ENCODE measurements around the gene MUC5B. TPM values are rescaled to one million over a fixed set of nuclear protein-coding genes. Genes with fewer than 3 reads are reported as not detected.

The MUC5B gene
- total RNA-seq, 1 experiment from 2014 or later, result 1.6 TPM

DNA sequence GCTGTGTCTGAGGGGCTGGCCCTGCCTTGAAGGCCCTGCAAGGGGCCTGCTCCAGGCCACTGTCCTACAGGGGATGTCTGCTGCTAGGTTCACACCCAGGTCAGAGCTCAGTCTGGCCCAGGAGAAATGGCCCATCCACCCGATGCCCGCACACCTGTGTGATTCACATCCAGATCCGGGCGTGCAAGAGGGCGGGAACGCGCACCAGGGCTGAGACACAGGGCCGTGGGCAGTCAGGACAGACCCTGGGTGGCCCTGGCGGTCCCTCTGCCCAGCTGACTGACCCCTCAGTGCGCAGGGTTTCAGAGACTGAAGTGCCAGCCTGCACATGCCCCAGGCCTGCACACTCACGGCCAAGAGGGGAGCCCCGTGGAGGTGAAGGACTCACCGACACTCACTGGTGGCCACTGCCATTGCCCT is 79.2 kb downstream of the MUC5B start:
- no peaks in the 10 kb centered on the region for H3K36me3 Mint-ChIP-seq
- ATAC-seq (no peak), DNase-seq (ENCODE audit: low spot score) (no peak)
- CTCF ChIA-PET, result interaction anchor here (1.0 to 1.5 kb wide), 4 partner anchors 9 to 245 kb away, joined by 3 to 4 read pairs (median 4); no protein-coding TSS in a partner anchor
- no peak overlapping the region for H3K4me3 Mint-ChIP-seq
- no peak overlapping the region for H3K27ac Mint-ChIP-seq
- no peak for TF ChIP-seq ELF4 (CRISPR knock-in tag; IDR thresholded peaks at IDR 0.05; ENCODE audit: low read depth)
- TF ChIP-seq CREB1 (CRISPR knock-in tag; IDR thresholded peaks at IDR 0.05), result no peak
- no peaks in the 10 kb centered on the region for H3K9me3 Mint-ChIP-seq
- H3K27me3 Mint-ChIP-seq (ENCODE audit: low read depth), result no peaks in the 10 kb centered on the region
- peaks cover 22% of the 10 kb centered on the region for H3K4me1 Mint-ChIP-seq
- POLR2A ChIA-PET, result no interaction called here

DNA sequence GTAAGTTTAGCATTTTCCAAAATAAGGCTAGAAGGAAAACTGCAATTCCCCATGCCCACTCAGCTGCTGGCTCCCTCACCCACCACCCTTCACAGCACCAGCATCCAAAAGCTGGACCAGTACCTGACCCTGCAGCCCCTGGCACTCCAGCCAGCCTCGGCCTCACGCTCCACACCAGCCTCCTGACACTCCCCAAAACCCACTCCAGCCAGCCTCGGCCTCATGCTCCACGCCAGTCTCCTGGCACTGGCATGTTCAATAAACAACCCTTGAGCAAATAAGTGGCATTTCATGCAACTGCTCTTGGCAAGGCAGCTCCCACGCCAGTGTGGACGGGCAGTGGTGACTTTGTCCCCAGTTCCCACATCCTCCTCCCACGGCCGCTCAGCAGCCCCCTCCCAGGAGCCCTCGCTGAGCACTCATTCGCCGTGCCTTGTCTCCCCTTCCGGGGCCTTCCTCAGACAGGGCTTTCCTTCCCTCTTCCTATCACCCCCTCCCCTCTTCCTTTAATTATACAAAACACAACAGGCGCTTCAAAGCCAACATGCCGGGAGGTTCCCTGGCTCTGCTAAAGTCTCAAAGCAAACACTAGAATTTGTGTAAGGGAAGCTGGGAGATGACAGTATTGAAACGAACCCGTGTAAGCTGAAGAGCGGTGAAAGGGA is 79.7 kb downstream of the MUC5B start:
- Mint-ChIP-seq H3K36me3 (no peaks in the 10 kb centered on the region), H3K9me3 (no peaks in the 10 kb centered on the region), H3K27me3 (ENCODE audit: low read depth) (no peaks in the 10 kb centered on the region), H3K27ac (0 out of 2 replicates have a peak overlapping the region, but pooled peaks have one; percentile 49), H3K4me1 (peaks cover 22% of the 10 kb centered on the region), H3K4me3 (no peak overlapping the region)
- CTCF ChIA-PET, result interaction anchor here (1.0 to 1.5 kb wide), 4 partner anchors 9 to 244 kb away, joined by 3 to 4 read pairs (median 4); no protein-coding TSS in a partner anchor
- ATAC-seq (no peak), DNase-seq (ENCODE audit: low spot score) (no peak)
- POLR2A ChIA-PET, result no interaction called here
- TF ChIP-seq TEAD1 (CRISPR knock-in tag; IDR thresholded peaks at IDR 0.05) (no peak), NFE2L1 (CRISPR knock-in tag; IDR thresholded peaks at IDR 0.05) (no peak), E2F4 (CRISPR knock-in tag; IDR thresholded peaks at IDR 0.05; ENCODE audit: borderline replicate concordance, low read depth) (no peak), NR1H2 (CRISPR knock-in tag; IDR thresholded peaks at IDR 0.05) (no peak)
- TF ChIP-seq, protein P1, sequence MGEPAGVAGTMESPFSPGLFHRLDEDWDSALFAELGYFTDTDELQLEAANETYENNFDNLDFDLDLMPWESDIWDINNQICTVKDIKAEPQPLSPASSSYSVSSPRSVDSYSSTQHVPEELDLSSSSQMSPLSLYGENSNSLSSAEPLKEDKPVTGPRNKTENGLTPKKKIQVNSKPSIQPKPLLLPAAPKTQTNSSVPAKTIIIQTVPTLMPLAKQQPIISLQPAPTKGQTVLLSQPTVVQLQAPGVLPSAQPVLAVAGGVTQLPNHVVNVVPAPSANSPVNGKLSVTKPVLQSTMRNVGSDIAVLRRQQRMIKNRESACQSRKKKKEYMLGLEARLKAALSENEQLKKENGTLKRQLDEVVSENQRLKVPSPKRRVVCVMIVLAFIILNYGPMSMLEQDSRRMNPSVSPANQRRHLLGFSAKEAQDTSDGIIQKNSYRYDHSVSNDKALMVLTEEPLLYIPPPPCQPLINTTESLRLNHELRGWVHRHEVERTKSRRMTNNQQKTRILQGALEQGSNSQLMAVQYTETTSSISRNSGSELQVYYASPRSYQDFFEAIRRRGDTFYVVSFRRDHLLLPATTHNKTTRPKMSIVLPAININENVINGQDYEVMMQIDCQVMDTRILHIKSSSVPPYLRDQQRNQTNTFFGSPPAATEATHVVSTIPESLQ (CRISPR knock-in tag; IDR thresholded peaks at IDR 0.05), result no peak
- TF ChIP-seq, protein P2, sequence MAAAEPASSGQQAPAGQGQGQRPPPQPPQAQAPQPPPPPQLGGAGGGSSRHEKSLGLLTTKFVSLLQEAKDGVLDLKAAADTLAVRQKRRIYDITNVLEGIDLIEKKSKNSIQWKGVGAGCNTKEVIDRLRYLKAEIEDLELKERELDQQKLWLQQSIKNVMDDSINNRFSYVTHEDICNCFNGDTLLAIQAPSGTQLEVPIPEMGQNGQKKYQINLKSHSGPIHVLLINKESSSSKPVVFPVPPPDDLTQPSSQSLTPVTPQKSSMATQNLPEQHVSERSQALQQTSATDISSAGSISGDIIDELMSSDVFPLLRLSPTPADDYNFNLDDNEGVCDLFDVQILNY (CRISPR knock-in tag; IDR thresholded peaks at IDR 0.05), result no peak
- TF ChIP-seq, protein P3, sequence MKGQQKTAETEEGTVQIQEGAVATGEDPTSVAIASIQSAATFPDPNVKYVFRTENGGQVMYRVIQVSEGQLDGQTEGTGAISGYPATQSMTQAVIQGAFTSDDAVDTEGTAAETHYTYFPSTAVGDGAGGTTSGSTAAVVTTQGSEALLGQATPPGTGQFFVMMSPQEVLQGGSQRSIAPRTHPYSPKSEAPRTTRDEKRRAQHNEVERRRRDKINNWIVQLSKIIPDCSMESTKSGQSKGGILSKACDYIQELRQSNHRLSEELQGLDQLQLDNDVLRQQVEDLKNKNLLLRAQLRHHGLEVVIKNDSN (CRISPR knock-in tag; IDR thresholded peaks at IDR 0.05), result no peak

DNA sequence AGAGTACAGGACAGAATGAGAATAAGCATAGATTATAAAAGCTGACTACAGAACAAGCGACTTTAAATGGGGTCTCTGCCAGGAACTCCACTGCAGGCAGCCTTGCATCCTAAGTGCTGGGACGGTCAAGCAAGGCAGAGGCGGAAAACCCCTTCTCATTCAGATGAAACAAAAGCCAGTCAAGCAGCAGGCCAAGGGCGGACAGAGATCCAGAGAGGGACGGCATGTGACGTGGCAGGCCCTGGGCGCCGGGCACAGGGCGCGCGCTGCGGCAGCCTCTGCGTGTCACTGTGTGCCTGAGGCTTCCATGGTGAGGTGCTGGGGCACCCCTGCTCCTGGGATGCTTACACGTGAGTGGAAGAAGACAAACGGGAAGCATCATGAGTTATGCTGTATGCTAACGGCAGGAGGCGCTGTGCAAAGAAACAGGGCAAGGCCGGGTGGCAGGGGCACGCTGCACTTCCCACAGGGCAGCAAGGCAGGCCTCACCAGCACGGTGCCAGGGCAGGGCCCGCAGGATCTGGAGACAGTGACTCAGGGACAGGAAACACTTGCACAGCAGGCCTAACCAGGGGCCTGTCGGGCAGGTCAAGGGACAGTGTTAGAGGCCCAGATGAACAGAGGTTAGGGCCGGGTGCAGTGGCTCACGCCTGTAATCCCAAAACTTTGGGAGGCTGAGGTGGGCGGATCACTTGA is 80.4 kb downstream of the MUC5B start:
- Mint-ChIP-seq H3K36me3 (no peaks in the 10 kb centered on the region), H3K4me1 (peaks cover 24% of the 10 kb centered on the region), H3K27me3 (ENCODE audit: low read depth) (no peaks in the 10 kb centered on the region), H3K4me3 (no peak overlapping the region), H3K9me3 (no peaks in the 10 kb centered on the region), H3K27ac (0 out of 2 replicates have a peak overlapping the region, but pooled peaks have one; percentile 49)
- DNase-seq (ENCODE audit: low spot score), result peak; percentile 68
- peak; percentile 80 for ATAC-seq
- CTCF ChIA-PET, result interaction anchor here (0.6 to 1.5 kb wide), 3 partner anchors 45 to 554 kb away, joined by 3 to 4 read pairs (median 4); partner anchors contain the start of gene BRSK2
- peak; percentile 57 for TF ChIP-seq CTCF (IDR thresholded peaks at IDR 0.05)
- TF ChIP-seq, protein P4, sequence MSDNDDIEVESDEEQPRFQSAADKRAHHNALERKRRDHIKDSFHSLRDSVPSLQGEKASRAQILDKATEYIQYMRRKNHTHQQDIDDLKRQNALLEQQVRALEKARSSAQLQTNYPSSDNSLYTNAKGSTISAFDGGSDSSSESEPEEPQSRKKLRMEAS (CRISPR knock-in tag; IDR thresholded peaks at IDR 0.05), result no peak
- POLR2A ChIA-PET, result no interaction called here

Data from WTC11 (cell line).